Skeletal muscle tissue (tissue), 4 donors: Measurements from ENCODE around the gene TMEM17. TPM values are rescaled to one million over a fixed set of nuclear protein-coding genes. Genes with fewer than 3 reads are reported as not detected.

Experiments used
- H3K27ac ChIP-seq: one replicate; pipeline ENCODE4 v1.7.0; 2013; ENCODE audit warnings: mild to moderate bottlenecking, low read depth, low read length, inconsistent platforms
- H3K27me3 ChIP-seq, 3 donors: one replicate each; pipeline ENCODE4 v1.7.0; 2013; ENCODE audit warnings: low read length in 3 of 3; ENCODE audit not compliant: control insufficient read depth in 3 of 3, insufficient read depth in 3 of 3
- H3K36me3 ChIP-seq, 3 donors: one replicate each; pipeline ENCODE4 v1.7.0; 2013; ENCODE audit warnings: low read length in 3 of 3; ENCODE audit not compliant: control insufficient read depth in 3 of 3, insufficient read depth in 3 of 3
- H3K4me1 ChIP-seq, 3 donors: one replicate each; pipeline ENCODE4 v1.7.0; 2013; ENCODE audit warnings: low read length in 3 of 3, mild to moderate bottlenecking in 3 of 3; ENCODE audit not compliant: control insufficient read depth in 3 of 3, insufficient read depth in 3 of 3
- H3K4me3 ChIP-seq, 3 donors: one replicate each; pipeline ENCODE4 v1.7.0; 2013; ENCODE audit warnings: low read length in 3 of 3
- H3K9ac ChIP-seq, 3 donors: one replicate each; pipeline ENCODE4 v1.7.0; 2013; ENCODE audit warnings: low read length in 3 of 3, mild to moderate bottlenecking in 3 of 3, moderate library complexity in 2 of 3, low read depth in 1 of 3
- H3K9me3 ChIP-seq, 3 donors: one replicate each; pipeline ENCODE4 v1.7.0; 2013; ENCODE audit warnings: low read length in 3 of 3; ENCODE audit not compliant: control insufficient read depth in 3 of 3
- total RNA-seq: library from RNA; depleted of rRNA; stranded (reverse); fragments of >200 nt; gene quantifications from one replicate; pipeline ENCODE4 v1.2.3, GENCODE V29; 2014
- donor health status: Osteomylitis.

TMEM17 gene
- total RNA-seq, 1 donor from 2014 or later: 1.0 TPM

GRCh38 chr2:62512384-62512783, 6.4 kb upstream of the TMEM17 start:
- Histone ChIP-seq H3K27me3 (no peaks in the 10 kb centered on the region), H3K36me3 (no peaks in the 10 kb centered on the region), H3K9me3 (no peaks in the 10 kb centered on the region), H3K9ac (no peak overlapping the region), H3K4me1 (no peaks in the 10 kb centered on the region), H3K4me3 (no peak overlapping the region), H3K27ac (no peak overlapping the region)

DNA sequence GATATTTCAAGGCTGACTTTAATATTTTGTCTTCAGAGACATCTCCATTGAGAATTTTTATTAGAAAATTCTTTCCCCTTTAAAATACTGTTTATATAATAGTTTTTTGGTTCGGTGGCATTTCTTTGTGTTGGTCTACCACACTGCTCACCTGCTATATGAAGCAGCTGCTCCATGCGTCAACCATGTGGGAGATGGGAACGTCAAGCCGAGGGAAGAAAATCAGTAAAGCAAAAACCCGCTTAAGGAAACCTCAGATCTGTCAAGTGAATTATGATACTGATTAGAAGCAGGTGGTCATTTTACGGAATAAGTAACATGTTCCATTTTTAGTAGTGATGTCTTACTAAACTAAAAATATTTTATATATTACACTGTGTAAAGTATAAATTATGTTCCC, 5.6 kb upstream of the TMEM17 start:
- H3K4me1 ChIP-seq: peaks cover 0 to under 1% (median 0%) of the 10 kb centered on the region in 3 donors

GRCh38 chr2:62506421-62506750, 391 bp upstream of the TMEM17 start:
- Histone ChIP-seq H3K4me1 (peaks cover 2 to 5% (median 3%) of the 10 kb centered on the region in 3 donors), H3K9me3 (no peaks in the 10 kb centered on the region), H3K9ac (peak overlapping the region; percentile 80 to 87 (median 86)), H3K27ac (peak overlapping the region; percentile 82), H3K27me3 (no peaks in the 10 kb centered on the region), H3K4me3 (peak overlapping the region; percentile 82 to 93 (median 86)), H3K36me3 (no peaks in the 10 kb centered on the region)

More for the DNA sequence above, 5.6 kb upstream of the TMEM17 start:
- Histone ChIP-seq H3K27ac (no peak overlapping the region), H3K4me3 (no peak overlapping the region), H3K9ac (no peak overlapping the region), H3K36me3 (no peaks in the 10 kb centered on the region), H3K27me3 (no peaks in the 10 kb centered on the region), H3K9me3 (no peaks in the 10 kb centered on the region)

GRCh38 chr2:62505109-62505749, 766 bp downstream of the TMEM17 start:
- Histone ChIP-seq H3K27me3 (no peaks in the 10 kb centered on the region), H3K9ac (peak overlapping the region; percentile 80 to 87 (median 86)), H3K27ac (peak overlapping the region; percentile 82), H3K36me3 (no peaks in the 10 kb centered on the region), H3K4me1 (peaks cover 2 to 5% (median 3%) of the 10 kb centered on the region in 3 donors), H3K4me3 (peak overlapping the region; percentile 82 to 93 (median 86)), H3K9me3 (no peaks in the 10 kb centered on the region)

DNA sequence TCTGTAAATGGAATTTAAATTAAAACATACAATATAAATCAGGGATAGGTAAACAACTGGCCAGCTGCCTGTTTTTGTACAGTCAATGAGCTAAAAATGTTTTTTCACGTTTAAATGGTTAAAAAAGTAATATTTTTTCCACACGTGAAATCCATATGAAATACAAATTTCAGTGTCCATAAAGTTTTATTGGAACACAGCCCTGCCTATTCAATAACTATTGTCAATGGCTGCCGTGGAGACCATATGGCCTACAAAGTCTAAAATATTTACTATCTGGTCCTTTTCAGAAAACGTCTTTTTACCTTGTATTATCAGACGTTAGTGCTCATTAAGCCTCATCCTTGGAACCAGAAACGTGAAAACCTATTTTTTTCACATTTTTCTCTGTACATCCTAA, 1.3 kb downstream of the TMEM17 start:
- Histone ChIP-seq H3K4me3 (no peak overlapping the region), H3K4me1 (peaks cover 2 to 5% (median 3%) of the 10 kb centered on the region in 3 donors), H3K9me3 (no peaks in the 10 kb centered on the region), H3K27ac (no peak overlapping the region), H3K27me3 (no peaks in the 10 kb centered on the region), H3K36me3 (no peaks in the 10 kb centered on the region), H3K9ac (no peak overlapping the region)

- H3K9ac ChIP-seq: no peak overlapping the region
- H3K27me3 ChIP-seq: no peaks in the 10 kb centered on the region
- no peak overlapping the region for H3K4me3 ChIP-seq
- no peaks in the 10 kb centered on the region for H3K9me3 ChIP-seq
- no peak overlapping the region for H3K27ac ChIP-seq
- H3K4me1 ChIP-seq: peaks cover 2 to 5% (median 3%) of the 10 kb centered on the region in 3 donors
- H3K36me3 ChIP-seq: no peaks in the 10 kb centered on the region
These were observed 4.0 kb downstream of the TMEM17 start for GRCh38 chr2:62501794-62502500.

- Histone ChIP-seq H3K4me3 (no peak overlapping the region), H3K4me1 (peaks cover 0 to 3% (median 2%) of the 10 kb centered on the region in 3 donors), H3K9ac (no peak overlapping the region)
These were observed 4.9 kb downstream of the TMEM17 start for GRCh38 chr2:62501069-62501468.

DNA sequence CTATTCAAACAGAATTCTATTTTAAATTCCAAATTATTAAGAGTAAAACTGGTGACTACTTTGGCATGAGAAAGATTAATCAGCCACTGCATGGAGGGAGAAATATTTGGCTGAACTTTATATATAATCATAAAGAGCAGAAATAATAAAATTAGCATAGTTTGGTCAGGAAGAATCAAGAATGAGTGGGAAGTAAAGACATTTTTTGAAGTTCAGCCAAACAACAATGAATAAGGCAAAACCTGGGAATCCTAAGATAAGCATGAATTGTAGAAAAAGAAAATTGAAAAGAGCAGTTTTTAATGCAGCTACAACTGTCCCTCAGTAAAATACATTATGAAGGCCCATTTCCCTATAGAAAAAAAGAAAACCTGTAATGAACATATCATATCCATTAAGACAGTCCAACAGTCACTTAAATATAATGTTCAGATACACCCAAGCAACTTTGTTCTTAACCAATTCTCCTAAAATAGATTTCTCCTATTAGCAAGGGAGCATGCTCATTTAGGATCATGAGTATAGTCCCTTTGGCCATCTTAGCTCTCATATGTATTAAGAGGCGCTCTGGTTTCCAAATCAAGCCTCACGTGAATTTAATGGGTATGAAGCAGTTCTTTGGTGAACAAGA, 6.5 kb downstream of the TMEM17 start:
- H3K4me3 ChIP-seq: no peak overlapping the region
- no peaks in the 10 kb centered on the region for H3K4me1 ChIP-seq
- H3K36me3 ChIP-seq: no peaks in the 10 kb centered on the region
- no peaks in the 10 kb centered on the region for H3K27me3 ChIP-seq
- H3K9ac ChIP-seq: no peak overlapping the region
- no peak overlapping the region for H3K27ac ChIP-seq
- no peaks in the 10 kb centered on the region for H3K9me3 ChIP-seq

More at GRCh38 chr2:62501069-62501468, 4.9 kb downstream of the TMEM17 start:
- no peaks in the 10 kb centered on the region for H3K27me3 ChIP-seq
- no peaks in the 10 kb centered on the region for H3K9me3 ChIP-seq
- no peaks in the 10 kb centered on the region for H3K36me3 ChIP-seq
- H3K27ac ChIP-seq: no peak overlapping the region

DNA sequence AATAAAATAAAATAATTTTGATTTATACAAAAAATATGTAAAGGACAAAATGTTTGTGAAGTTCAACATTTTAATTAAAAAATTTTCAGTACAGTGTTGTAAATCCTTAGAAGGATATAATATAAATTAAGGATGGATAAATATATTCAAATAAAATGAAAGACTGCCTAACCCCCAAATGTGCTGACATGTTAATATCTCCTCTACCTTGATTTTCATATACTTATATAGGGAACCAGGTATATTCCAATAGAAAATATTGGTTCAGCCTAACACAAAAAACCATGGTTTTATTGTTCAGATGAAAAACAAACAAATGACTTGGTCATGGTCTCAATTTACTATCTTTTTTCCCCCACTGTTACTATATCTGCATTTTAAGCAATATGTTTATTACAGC, 7.3 kb downstream of the TMEM17 start:
- Histone ChIP-seq H3K27ac (no peak overlapping the region), H3K9me3 (no peaks in the 10 kb centered on the region), H3K9ac (no peak overlapping the region), H3K4me3 (no peak overlapping the region), H3K4me1 (no peaks in the 10 kb centered on the region), H3K27me3 (no peaks in the 10 kb centered on the region), H3K36me3 (no peaks in the 10 kb centered on the region)

- H3K4me1 ChIP-seq: no peaks in the 10 kb centered on the region
- no peak overlapping the region for H3K4me3 ChIP-seq
- no peaks in the 10 kb centered on the region for H3K27me3 ChIP-seq
- H3K36me3 ChIP-seq: no peaks in the 10 kb centered on the region
- H3K9me3 ChIP-seq: no peaks in the 10 kb centered on the region
- no peak overlapping the region for H3K9ac ChIP-seq
- H3K27ac ChIP-seq: no peak overlapping the region
These were observed 10.2 kb downstream of the TMEM17 start for GRCh38 chr2:62495761-62496160.
